KMS-11 (cell line): ENCODE data around the gene MCAT.

Experiments
- H2AFZ ChIP-seq: fragments of 200-600 bp; sonication (generic); 2 replicates; pipeline ENCODE4 v1.6.1; 2016; ENCODE audit warnings: antibody characterized with exemption, mixed run types, low read depth
- H3K27ac ChIP-seq: fragments of 200-600 bp; sonication (generic); 2 replicates; pipeline ENCODE4 v1.6.1; 2016; ENCODE audit warnings: mild to moderate bottlenecking, mixed run types
- H3K27me3 ChIP-seq: fragments of 200-600 bp; sonication (generic); 2 replicates; pipeline ENCODE4 v1.6.1; 2017; ENCODE audit warnings: mild to moderate bottlenecking, low read depth, mixed run types, moderate library complexity; ENCODE audit not compliant: insufficient read depth
- H3K36me3 ChIP-seq: fragments of 200-600 bp; sonication (generic); 2 replicates; pipeline ENCODE4 v1.6.1; 2017; ENCODE audit warnings: mild to moderate bottlenecking, mixed run types; ENCODE audit not compliant: insufficient read depth
- H3K4me1 ChIP-seq: fragments of 200-600 bp; sonication (generic); 2 replicates; pipeline ENCODE4 v1.6.1; 2016; ENCODE audit warnings: mild to moderate bottlenecking, low read depth, mixed run types; ENCODE audit not compliant: poor library complexity, severe bottlenecking
- H3K4me2 ChIP-seq: fragments of 200-600 bp; sonication (generic); 2 replicates; pipeline ENCODE4 v1.7.0; 2016; ENCODE audit warnings: mild to moderate bottlenecking, mixed run types
- H3K4me3 ChIP-seq: fragments of 200-600 bp; sonication (generic); IDR thresholded peaks from 2 replicates; pipeline ENCODE4 v1.6.1; 2017; ENCODE audit warnings: low read depth, low read length, mixed read lengths; ENCODE audit not compliant: insufficient read depth
- H3K79me2 ChIP-seq: fragments of 200-600 bp; sonication (generic); 2 replicates; pipeline ENCODE4 v1.6.1; 2016; ENCODE audit warnings: low read depth, mixed run types; ENCODE audit not compliant: insufficient read depth
- H3K9ac ChIP-seq: fragments of 200-600 bp; sonication (generic); 2 replicates; pipeline ENCODE4 v1.6.1; 2016; ENCODE audit warnings: mild to moderate bottlenecking, mixed run types
- H4K20me1 ChIP-seq: fragments of 200-600 bp; sonication (generic); 2 replicates; pipeline ENCODE4 v1.6.1; 2016; ENCODE audit warnings: mild to moderate bottlenecking, mixed run types; ENCODE audit not compliant: insufficient read depth
- CTCF ChIP-seq: fragments of 200-600 bp; sonication (generic); conservative IDR thresholded peaks from 2 replicates; pipeline ENCODE4 v1.6.1; 2017; ENCODE audit warnings: low read depth, mild to moderate bottlenecking, antibody characterized with exemption, low read length, moderate library complexity, mixed read lengths

The MCAT gene

GRCh38 chr22:43174941-43175531 lies 31.8 kb upstream of the MCAT start:
- no peak overlapping the region for H2AFZ ChIP-seq
- no peaks in the 10 kb centered on the region for H3K79me2 ChIP-seq
- no peak for TF ChIP-seq CTCF
- no peaks in the 10 kb centered on the region for H3K4me1 ChIP-seq
- H3K4me2 ChIP-seq: no peak overlapping the region
- no peaks in the 10 kb centered on the region for H3K27me3 ChIP-seq
- no peak overlapping the region for H3K9ac ChIP-seq
- no peak overlapping the region for H3K4me3 ChIP-seq
- no peaks in the 10 kb centered on the region for H4K20me1 ChIP-seq
- H3K27ac ChIP-seq: no peak overlapping the region
- peaks cover 2% of the 10 kb centered on the region; the same call in 1 of the 2 replicates for H3K36me3 ChIP-seq

GRCh38 chr22:43173976-43174720 lies 30.9 kb upstream of the MCAT start:
- Histone ChIP-seq H3K36me3 (no peaks in the 10 kb centered on the region), H3K9ac (no peak overlapping the region), H3K4me3 (no peak overlapping the region), H3K27me3 (no peaks in the 10 kb centered on the region), H3K4me1 (no peaks in the 10 kb centered on the region), H3K27ac (no peak overlapping the region), H3K79me2 (no peaks in the 10 kb centered on the region), H3K4me2 (no peak overlapping the region), H4K20me1 (no peaks in the 10 kb centered on the region), H2AFZ (no peak overlapping the region)
- TF ChIP-seq CTCF: no peak

- no peaks in the 10 kb centered on the region for H3K27me3 ChIP-seq
- H3K9ac ChIP-seq: no peak overlapping the region
- H4K20me1 ChIP-seq: no peaks in the 10 kb centered on the region
- H3K27ac ChIP-seq: no peak overlapping the region
- H3K4me1 ChIP-seq: no peaks in the 10 kb centered on the region
- H3K79me2 ChIP-seq: no peaks in the 10 kb centered on the region
- TF ChIP-seq CTCF: no peak
- no peak overlapping the region for H3K4me3 ChIP-seq
- H2AFZ ChIP-seq: no peak overlapping the region
- H3K36me3 ChIP-seq: no peaks in the 10 kb centered on the region
- no peak overlapping the region for H3K4me2 ChIP-seq
Measured at GRCh38 chr22:43173566-43173965, 30.4 kb upstream of the MCAT start.

GRCh38 chr22:43172191-43172590 lies 29.0 kb upstream of the MCAT start:
- Histone ChIP-seq H3K27me3 (no peaks in the 10 kb centered on the region), H3K27ac (no peak overlapping the region), H3K4me1 (no peaks in the 10 kb centered on the region), H3K4me2 (no peak overlapping the region), H2AFZ (no peak overlapping the region), H4K20me1 (no peaks in the 10 kb centered on the region), H3K4me3 (no peak overlapping the region), H3K9ac (no peak overlapping the region), H3K36me3 (no peaks in the 10 kb centered on the region), H3K79me2 (no peaks in the 10 kb centered on the region)
- no peak for TF ChIP-seq CTCF
